DOHH2 (cell line): ENCODE results near the gene OR11H6.
A peak's percentile ranks its signal among the peaks of the same experiment; 100 is the strongest.
"Not testable (repeated sequence)": the region's sequence is repeated elsewhere in the genome, so short reads cannot be mapped to it uniquely, and the experiment has no call there.

Experiments used
- H3F3A ChIP-seq: fragments of 200-600 bp; sonication (generic), shearing (Covaris generic); 2 replicates; pipeline ENCODE4 v1.6.0; 2016; ENCODE audit warnings: antibody characterized with exemption, mild to moderate bottlenecking; ENCODE audit not compliant: control insufficient read depth, insufficient read depth
- H3K27ac ChIP-seq: fragments of 200-600 bp; sonication (generic); 2 replicates; pipeline ENCODE4 v1.5.1; 2014; ENCODE audit warnings: low read depth, mild to moderate bottlenecking, low read length, moderate library complexity
- H3K27me3 ChIP-seq: fragments of 200-600 bp; sonication (generic); 2 replicates; pipeline ENCODE4 v1.6.1; 2014; ENCODE audit warnings: mild to moderate bottlenecking, low read length, mixed read lengths; ENCODE audit not compliant: control insufficient read depth
- H3K36me3 ChIP-seq: fragments of 200-600 bp; sonication (generic); 2 replicates; pipeline ENCODE4 v1.6.1; 2014; ENCODE audit warnings: mild to moderate bottlenecking, low read length, moderate library complexity, mixed read lengths; ENCODE audit not compliant: control insufficient read depth
- H3K4me1 ChIP-seq: fragments of 200-600 bp; sonication (generic); 2 replicates; pipeline ENCODE4 v1.6.1; 2014; ENCODE audit warnings: mild to moderate bottlenecking, low read length, mixed read lengths; ENCODE audit not compliant: control insufficient read depth
- H3K4me2 ChIP-seq: fragments of 200-600 bp; sonication (generic); 2 replicates; pipeline ENCODE4 v1.6.0; 2014; ENCODE audit warnings: mild to moderate bottlenecking, low read length, moderate library complexity
- H3K4me3 ChIP-seq: fragments of 200-600 bp; sonication (generic); 2 replicates; pipeline ENCODE4 v1.5.1; 2014; ENCODE audit warnings: mild to moderate bottlenecking, low read length, mixed read lengths
- H3K79me2 ChIP-seq: fragments of 200-600 bp; sonication (generic); 2 replicates; pipeline ENCODE4 v1.6.1; 2014; ENCODE audit warnings: mild to moderate bottlenecking, low read length, mixed read lengths; ENCODE audit not compliant: control insufficient read depth
- H3K9me2 ChIP-seq: fragments of 200-600 bp; sonication (generic); replicated peaks from 2 replicates; pipeline ENCODE4 v1.6.1; 2014; ENCODE audit warnings: mild to moderate bottlenecking, low read length, mixed read lengths; ENCODE audit not compliant: control insufficient read depth
- H3K9me3 ChIP-seq: fragments of 200-600 bp; sonication (generic); 2 replicates; pipeline ENCODE4 v1.6.1; 2014; ENCODE audit warnings: antibody characterized with exemption, low read length, mixed read lengths; ENCODE audit not compliant: control insufficient read depth, insufficient read depth
- H4K20me1 ChIP-seq: fragments of 200-600 bp; sonication (generic); 2 replicates; pipeline ENCODE4 v1.6.0; 2014; ENCODE audit warnings: low read depth, mild to moderate bottlenecking, antibody characterized with exemption, low read length, moderate library complexity; ENCODE audit not compliant: control insufficient read depth, insufficient read depth
- EZH2phosphoT487 ChIP-seq: fragments of 200-600 bp; sonication (generic); IDR thresholded peaks from 2 replicates; pipeline ENCODE4 v1.6.1; 2017; ENCODE audit warnings: borderline replicate concordance, mild to moderate bottlenecking, antibody characterized with exemption, low read length, moderate library complexity, mixed read lengths
- TF ChIP-seq, protein P1 (sequence below): fragments of 200-600 bp; sonication (generic); IDR thresholded peaks from one replicate; pipeline ENCODE4 v1.5.1; 2014; ENCODE audit warnings: antibody characterized with exemption, mild to moderate bottlenecking, low read depth, low read length; ENCODE audit not compliant: poor library complexity, severe bottlenecking

Gene OR11H6

DNA sequence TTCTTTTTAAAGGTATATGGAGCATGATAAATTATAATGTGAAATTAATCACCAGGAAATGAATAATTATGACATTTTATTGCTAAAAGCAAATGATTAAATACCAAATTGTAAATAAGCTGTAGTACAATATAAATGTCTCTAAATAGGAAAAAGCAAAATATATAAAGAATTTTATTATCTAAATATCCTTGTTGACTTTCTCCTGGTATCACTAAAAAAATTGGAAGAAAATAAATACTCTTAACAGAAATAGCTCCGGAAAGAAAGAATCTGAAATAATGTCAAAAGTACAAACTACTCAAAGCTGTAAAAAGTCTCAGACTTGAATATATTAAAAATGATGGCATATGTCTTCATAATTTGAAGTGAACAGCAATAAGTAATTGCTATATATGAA, 5.2 kb downstream of the OR11H6 start, which contains the start of gene OR11H7:
OR11H7 (plus strand) TSS at position 301 of the 400 bp plus-strand sequence.
- H3K79me2 ChIP-seq: no peaks in the 10 kb centered on the region
- no peaks in the 10 kb centered on the region for H3K36me3 ChIP-seq
- no peaks in the 10 kb centered on the region for H3K4me1 ChIP-seq
- no peaks in the 10 kb centered on the region; the same call in 1 of the 2 replicates for H3K9me2 ChIP-seq
- H3K4me3 ChIP-seq: no peak within 1 kb of the TSS
- H3K9me3 ChIP-seq: no peaks in the 10 kb centered on the region
- no peaks in the 10 kb centered on the region for H4K20me1 ChIP-seq
- no peak within 1 kb of the TSS for H3K4me2 ChIP-seq
- TF ChIP-seq, protein P1, sequence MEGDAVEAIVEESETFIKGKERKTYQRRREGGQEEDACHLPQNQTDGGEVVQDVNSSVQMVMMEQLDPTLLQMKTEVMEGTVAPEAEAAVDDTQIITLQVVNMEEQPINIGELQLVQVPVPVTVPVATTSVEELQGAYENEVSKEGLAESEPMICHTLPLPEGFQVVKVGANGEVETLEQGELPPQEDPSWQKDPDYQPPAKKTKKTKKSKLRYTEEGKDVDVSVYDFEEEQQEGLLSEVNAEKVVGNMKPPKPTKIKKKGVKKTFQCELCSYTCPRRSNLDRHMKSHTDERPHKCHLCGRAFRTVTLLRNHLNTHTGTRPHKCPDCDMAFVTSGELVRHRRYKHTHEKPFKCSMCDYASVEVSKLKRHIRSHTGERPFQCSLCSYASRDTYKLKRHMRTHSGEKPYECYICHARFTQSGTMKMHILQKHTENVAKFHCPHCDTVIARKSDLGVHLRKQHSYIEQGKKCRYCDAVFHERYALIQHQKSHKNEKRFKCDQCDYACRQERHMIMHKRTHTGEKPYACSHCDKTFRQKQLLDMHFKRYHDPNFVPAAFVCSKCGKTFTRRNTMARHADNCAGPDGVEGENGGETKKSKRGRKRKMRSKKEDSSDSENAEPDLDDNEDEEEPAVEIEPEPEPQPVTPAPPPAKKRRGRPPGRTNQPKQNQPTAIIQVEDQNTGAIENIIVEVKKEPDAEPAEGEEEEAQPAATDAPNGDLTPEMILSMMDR: no peak
- TF ChIP-seq EZH2phosphoT487: no peak
- no peak within 1 kb of the TSS for H3K27ac ChIP-seq
- H3K27me3 ChIP-seq: no peaks in the 10 kb centered on the region
- no peaks in the 10 kb centered on the region for H3F3A ChIP-seq

- H3K27me3 ChIP-seq, H3K27ac ChIP-seq, H3K79me2 ChIP-seq, H3K4me3 ChIP-seq, H3K4me1 ChIP-seq, H3K9me2 ChIP-seq, H4K20me1 ChIP-seq, H3K4me2 ChIP-seq, H3K9me3 ChIP-seq, H3F3A ChIP-seq, H3K36me3 ChIP-seq: not testable (repeated sequence)
Observed at GRCh38 chr14:20235415-20235814, 11.9 kb downstream of the OR11H6 start.

- H3K27ac ChIP-seq: no peak overlapping the region
- H3K36me3 ChIP-seq: no peaks in the 10 kb centered on the region
- H3K27me3 ChIP-seq: no peaks in the 10 kb centered on the region
- H4K20me1 ChIP-seq: no peaks in the 10 kb centered on the region
- TF ChIP-seq, protein P1: peak; percentile 40
- no peak for TF ChIP-seq EZH2phosphoT487
- H3K4me2 ChIP-seq: no peak overlapping the region
- H3K4me3 ChIP-seq: no peak overlapping the region
- H3K4me1 ChIP-seq: no peaks in the 10 kb centered on the region
- no peaks in the 10 kb centered on the region for H3F3A ChIP-seq
- no peaks in the 10 kb centered on the region for H3K79me2 ChIP-seq
- no peaks in the 10 kb centered on the region for H3K9me2 ChIP-seq
- no peaks in the 10 kb centered on the region for H3K9me3 ChIP-seq
Observed at GRCh38 chr14:20247646-20248246, 24.2 kb downstream of the OR11H6 start.

- H3K79me2 ChIP-seq: no peaks in the 10 kb centered on the region
- no peaks in the 10 kb centered on the region for H3K9me3 ChIP-seq
- H3K36me3 ChIP-seq: no peaks in the 10 kb centered on the region
- no peaks in the 10 kb centered on the region for H4K20me1 ChIP-seq
- no peaks in the 10 kb centered on the region for H3K27me3 ChIP-seq
- H3F3A ChIP-seq: no peaks in the 10 kb centered on the region
- no peak overlapping the region for H3K27ac ChIP-seq
- H3K4me2 ChIP-seq: no peak overlapping the region
- H3K9me2 ChIP-seq: no peaks in the 10 kb centered on the region
- 0 out of 2 replicates have a peak, but pooled peaks cover 3% of the 10 kb centered on the region for H3K4me1 ChIP-seq
- TF ChIP-seq, protein P1: no peak
- no peak overlapping the region for H3K4me3 ChIP-seq
Observed at GRCh38 chr14:20262642-20263128, 39.2 kb downstream of the OR11H6 start.

DNA sequence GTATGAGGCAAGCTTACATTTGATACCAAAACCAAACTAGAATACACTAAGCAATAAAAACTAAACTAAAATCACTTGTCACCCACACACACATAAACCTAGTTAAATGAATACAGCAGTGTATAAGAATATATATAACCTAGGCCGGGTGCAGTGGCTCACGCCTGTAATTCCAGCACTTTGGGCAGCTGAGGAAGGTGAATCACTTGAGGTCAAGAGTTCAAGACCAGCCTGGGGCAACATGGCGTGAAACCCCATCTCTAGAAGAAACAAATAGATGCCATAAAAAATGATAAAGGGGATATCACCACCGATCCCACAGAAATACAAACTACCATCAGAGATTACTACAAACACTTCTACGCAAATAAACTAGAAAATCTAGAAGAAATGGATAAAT, 40.9 kb downstream of the OR11H6 start:
- H3K27ac ChIP-seq, H3K27me3 ChIP-seq, H3K9me3 ChIP-seq, H3K79me2 ChIP-seq, H3K4me1 ChIP-seq, H3F3A ChIP-seq, H3K4me2 ChIP-seq, H3K9me2 ChIP-seq, H3K36me3 ChIP-seq, H4K20me1 ChIP-seq, H3K4me3 ChIP-seq: not testable (repeated sequence)
